Loucy (cell line): ENCODE measurements around the gene SELENOO.

Source experiments
- CTCF ChIP-seq: fragments of 200-600 bp; sonication (generic); conservative IDR thresholded peaks from 2 replicates; pipeline ENCODE4 v1.5.1; 2014; ENCODE audit warnings: mild to moderate bottlenecking, antibody characterized with exemption, low read length
- EZH2phosphoT487 ChIP-seq: fragments of 200-600 bp; IDR thresholded peaks from 2 replicates; pipeline ENCODE4 v1.6.1; 2018; ENCODE audit warnings: antibody characterized with exemption, mild to moderate bottlenecking, moderate library complexity, borderline replicate concordance

DNA sequence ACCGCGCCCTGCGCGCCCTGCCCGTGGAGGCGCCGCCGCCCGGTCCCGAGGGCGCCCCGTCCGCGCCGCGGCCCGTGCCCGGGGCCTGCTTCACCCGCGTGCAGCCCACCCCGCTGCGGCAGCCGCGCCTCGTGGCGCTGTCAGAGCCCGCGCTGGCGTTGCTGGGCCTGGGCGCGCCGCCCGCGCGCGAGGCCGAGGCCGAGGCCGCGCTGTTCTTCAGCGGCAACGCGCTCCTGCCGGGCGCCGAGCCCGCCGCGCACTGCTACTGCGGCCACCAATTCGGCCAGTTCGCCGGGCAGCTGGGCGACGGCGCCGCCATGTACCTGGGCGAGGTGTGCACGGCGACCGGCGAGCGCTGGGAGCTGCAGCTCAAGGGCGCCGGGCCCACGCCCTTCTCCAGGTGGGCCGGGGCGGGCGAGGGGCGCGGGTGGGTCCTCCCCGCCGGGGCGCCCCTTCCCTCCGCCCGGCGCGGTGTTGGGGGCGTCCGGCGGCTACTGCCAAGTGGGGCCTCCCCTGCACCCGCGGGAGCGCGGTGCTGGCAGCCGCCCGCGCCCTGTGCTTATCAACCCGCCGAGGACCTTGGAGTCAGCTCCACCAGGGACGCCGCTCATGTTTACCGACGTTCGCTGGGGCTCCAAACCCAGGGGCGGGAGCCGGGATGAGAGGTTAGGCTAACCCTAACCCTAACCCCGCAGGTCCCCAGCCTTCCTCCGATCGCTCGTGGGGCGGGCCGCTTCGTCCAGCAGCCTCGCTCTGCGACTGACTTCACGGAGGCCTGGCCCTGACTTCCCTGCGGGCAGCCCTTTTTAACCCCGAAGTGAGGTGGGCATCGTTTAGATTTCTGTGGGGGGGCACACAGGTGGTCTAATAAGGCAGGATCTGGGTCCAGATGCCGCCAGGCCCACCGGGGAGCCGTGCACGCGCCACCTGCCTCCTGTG, 649 bp downstream of the SELENOO start:
- TF ChIP-seq CTCF (no peak), EZH2phosphoT487 (no peak)
